ENCODE data around the gene ACTN1. TPM values are rescaled to one million over a fixed set of nuclear protein-coding genes. Genes with fewer than 3 reads are reported as not detected.

Gene ACTN1
- total and polyA plus RNA-seq, 11 donors, result 48.4 to 252 (median 104) TPM

GRCh38 chr14:68911594-68912227, 67.4 kb downstream of the ACTN1 start:
- Histone ChIP-seq H3K9me3 (no peaks in the 10 kb centered on the region), H3K4me1 (peaks cover 0 to 29% (median 8%) of the 10 kb centered on the region in 12 donors), H3K27me3 (no peaks in the 10 kb centered on the region), H3K4me3 (no peak overlapping the region), H3K36me3 (peaks cover 0 to 71% (median 61%) of the 10 kb centered on the region in 9 donors), H3K27ac (peak overlapping the region in 3 of 12 donors; percentile 1 to 98 (median 10))
- TF ChIP-seq CTCF (IDR thresholded peaks at IDR 0.05) (peak; percentile 97 to 99 (median 99)), POLR2A (IDR thresholded peaks at IDR 0.05) (no peak)
- DNase-seq, result peak; percentile 66 to 79 (median 75)
- peak; percentile 80 to 90 (median 88) for ATAC-seq
- 42 to 49% (median 47%) methylated on average over 12 of the region's 12 CpGs for WGBS, 4 donors
- intact Hi-C loops (cut with DNase I), result loop anchor here (1.0 to 10.0 kb wide), 13 partner anchors 63 to 196 kb away; partner anchors contain the start of gene ACTN1 (in 7 of the 10)

- Histone ChIP-seq H3K9me3 (no peaks in the 10 kb centered on the region), H3K4me1 (peaks cover 0 to 29% (median 8%) of the 10 kb centered on the region in 12 donors), H3K36me3 (peaks cover 0 to 77% (median 61%) of the 10 kb centered on the region in 9 donors), H3K27me3 (no peaks in the 10 kb centered on the region), H3K4me3 (no peak overlapping the region), H3K27ac (peak overlapping the region in 1 of 12 donors; percentile 98)
- TF ChIP-seq POLR2A (IDR thresholded peaks at IDR 0.05), result no peak
- TF ChIP-seq CTCF (IDR thresholded peaks at IDR 0.05), result no peak
- WGBS, 4 donors, result 63 to 74% (median 70%) methylated on average over 9 of the region's 9 CpGs
- ATAC-seq, result no peak
- DNase-seq, result no peak
- intact Hi-C loops (cut with DNase I), result loop anchor here (2.0 to 10.0 kb wide), 10 partner anchors 64 to 197 kb away; partner anchors contain the start of gene ACTN1 (in 4 of the 10)
These were observed 68.6 kb downstream of the ACTN1 start for GRCh38 chr14:68910540-68910939.

GRCh38 chr14:68908803-68909202, 70.3 kb downstream of the ACTN1 start:
- peaks cover 0 to 85% (median 69%) of the 10 kb centered on the region in 9 donors for H3K36me3 ChIP-seq
- TF ChIP-seq CTCF (IDR thresholded peaks at IDR 0.05) (no peak), POLR2A (IDR thresholded peaks at IDR 0.05) (no peak)
- no peaks in the 10 kb centered on the region for H3K9me3 ChIP-seq
- H3K4me1 ChIP-seq, result peaks cover 0 to 26% (median 5%) of the 10 kb centered on the region in 12 donors
- DNase-seq (peak in 1 of 5 donors; percentile 5), ATAC-seq (no peak)
- 88 to 92% (median 90%) methylated on average over 5 of the region's 5 CpGs for WGBS, 4 donors
- no peaks in the 10 kb centered on the region for H3K27me3 ChIP-seq
- peak overlapping the region in 1 of 12 donors; percentile 98 for H3K27ac ChIP-seq
- H3K4me3 ChIP-seq, result no peak overlapping the region
- intact Hi-C loops (cut with DNase I), result loop anchor here in 1 of 10 donors (5.0 kb wide), 1 partner anchor 183 kb away; no protein-coding TSS in a partner anchor

- Histone ChIP-seq H3K27me3 (no peaks in the 10 kb centered on the region), H3K4me3 (no peak overlapping the region), H3K36me3 (peaks cover 0 to 87% (median 75%) of the 10 kb centered on the region in 9 donors), H3K27ac (peak overlapping the region in 1 of 12 donors; percentile 98), H3K4me1 (peaks cover 0 to 20% (median 4%) of the 10 kb centered on the region in 12 donors), H3K9me3 (no peaks in the 10 kb centered on the region)
- ATAC-seq, result no peak
- peak in 1 of 5 donors; percentile 11 for DNase-seq
- no peak for TF ChIP-seq POLR2A (IDR thresholded peaks at IDR 0.05)
- no peak for TF ChIP-seq CTCF (IDR thresholded peaks at IDR 0.05)
- intact Hi-C loops (cut with DNase I), result loop anchor here in 1 of 10 donors (5.0 kb wide), 1 partner anchor 184 kb away; no protein-coding TSS in a partner anchor
- WGBS, 4 donors, result 84 to 93% (median 91%) methylated on average over 6 to 8 of the region's 8 CpGs
These were observed 70.9 kb downstream of the ACTN1 start for GRCh38 chr14:68908201-68908600.
